NCI-H524 (cell line): ENCODE results near the gene CTNND2.
"Not testable (repeated sequence)": the region's sequence is repeated elsewhere in the genome, so short reads cannot be mapped to it uniquely, and the experiment has no call there.

Experiments used
- DNase-seq, 2 experiments: peaks; one replicate each; lab custom pipeline; 2025; lab: John Stamatoyannopoulos, UW

The CTNND2 gene

DNA sequence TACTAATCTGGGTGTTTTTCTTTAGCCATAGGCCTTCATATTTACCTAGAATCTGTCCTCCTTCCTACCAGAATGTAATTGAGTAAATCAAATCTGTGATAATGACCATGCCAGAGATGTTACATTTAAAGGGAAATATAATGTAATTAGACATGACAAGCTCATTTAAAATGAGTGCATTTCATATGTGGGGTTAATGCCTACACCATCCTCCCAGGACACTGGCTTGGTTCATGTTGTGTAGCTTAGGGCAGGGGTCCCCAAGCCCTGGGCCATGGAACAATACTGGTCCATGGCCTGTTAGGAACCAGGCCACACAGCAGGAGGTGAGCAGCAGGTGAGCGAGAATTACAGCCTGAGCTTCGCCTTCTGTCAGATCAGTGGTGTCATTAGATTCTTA, 866.3 kb downstream of the CTNND2 start:
- DNase-seq, result no peak

DNA sequence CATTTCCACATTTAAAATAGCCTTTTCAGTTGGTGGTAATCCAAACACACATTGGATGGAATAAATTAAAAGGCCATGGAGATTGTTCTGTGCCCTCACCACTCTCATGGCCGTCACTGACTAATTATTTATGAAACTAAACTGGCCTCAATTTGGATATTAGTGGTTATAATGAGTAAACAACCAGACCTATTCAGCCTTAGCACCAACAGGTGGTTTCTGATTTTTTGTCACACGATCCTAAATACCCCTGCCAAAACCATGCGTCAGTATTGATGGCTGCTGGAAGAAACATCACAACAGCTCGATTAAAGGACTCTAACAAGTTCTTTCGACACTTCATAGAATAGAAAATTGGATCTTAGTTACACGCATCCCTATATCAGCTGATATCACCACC, 867.2 kb downstream of the CTNND2 start:
- no peak for DNase-seq

DNA sequence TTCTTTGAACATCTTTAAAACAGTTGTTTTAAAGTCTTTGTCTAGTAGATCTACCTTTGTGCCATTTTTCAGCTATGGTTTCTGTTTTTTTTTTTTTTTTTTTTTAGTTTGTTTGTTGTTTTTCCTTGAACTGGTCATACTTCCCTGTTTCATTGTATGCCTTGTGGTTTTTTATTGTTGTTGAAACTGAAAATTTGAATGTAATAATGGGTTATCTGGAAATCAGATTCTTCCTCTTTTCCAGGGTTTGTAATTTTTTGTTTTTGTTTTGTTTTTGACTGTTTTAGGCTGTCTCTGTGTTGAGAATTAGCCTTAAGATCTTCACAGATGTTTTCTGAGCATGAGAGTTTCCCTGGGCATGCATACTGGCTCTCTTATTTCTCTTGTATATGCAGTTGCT, 873.6 kb downstream of the CTNND2 start:
- DNase-seq, result no peak

DNA sequence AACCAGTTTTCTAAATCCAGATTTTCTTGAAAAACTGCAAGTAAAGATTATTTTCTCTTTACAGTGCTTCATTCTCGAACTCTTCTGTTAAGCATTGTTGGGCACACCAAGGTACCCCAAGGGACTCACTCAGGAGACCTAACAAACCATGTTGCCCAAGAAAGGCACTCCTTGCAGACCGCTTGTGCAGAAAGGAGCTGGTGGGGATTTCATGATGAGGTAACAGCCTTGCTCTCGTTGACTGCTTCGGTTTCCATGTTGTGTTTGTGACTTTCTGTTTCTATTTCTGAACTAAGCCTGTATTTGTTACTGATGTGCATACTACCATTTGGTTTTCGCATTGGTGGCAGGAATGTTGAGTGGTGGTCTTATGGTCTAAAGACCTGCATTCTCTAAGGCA, 876.6 kb downstream of the CTNND2 start:
- no peak for DNase-seq

DNA sequence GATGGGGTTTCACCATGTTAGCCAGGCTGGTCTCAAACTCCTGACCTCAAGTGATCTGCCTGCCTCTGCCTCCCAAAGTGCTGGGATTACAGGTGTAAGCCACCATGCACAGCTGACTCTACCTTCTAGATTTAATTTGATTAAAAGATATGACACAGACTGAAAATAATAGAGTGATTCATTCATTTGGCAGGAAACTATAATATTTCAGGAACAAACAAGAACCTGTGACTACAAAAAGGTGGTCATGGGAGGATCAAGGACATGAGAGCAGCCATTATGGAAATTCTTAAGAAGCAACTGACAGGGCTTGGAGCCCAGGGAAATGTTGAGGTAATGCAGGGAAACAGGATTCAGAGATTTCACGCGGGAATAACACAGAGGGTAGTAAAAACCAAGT, 877.7 kb downstream of the CTNND2 start:
- no peak for DNase-seq

DNA sequence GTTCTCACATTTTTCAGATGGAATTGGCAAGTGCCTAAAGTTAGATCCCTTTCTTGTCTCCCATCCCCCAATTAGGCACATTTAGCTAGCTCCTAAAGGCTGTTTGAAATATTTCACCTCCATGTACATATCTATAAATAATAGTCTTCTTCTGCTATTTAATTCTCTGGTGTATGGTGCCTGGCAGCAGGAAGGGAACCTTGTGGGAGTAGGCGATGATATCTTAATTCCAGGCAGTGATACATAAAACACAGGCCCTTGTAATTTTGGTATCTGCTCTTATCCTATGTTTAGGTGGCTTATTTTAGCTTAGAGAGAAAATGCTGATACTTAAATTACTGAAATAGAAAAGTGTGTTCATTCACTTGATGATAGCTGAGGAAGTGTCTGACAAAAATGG, 880.3 kb downstream of the CTNND2 start:
- no peak for DNase-seq

DNA sequence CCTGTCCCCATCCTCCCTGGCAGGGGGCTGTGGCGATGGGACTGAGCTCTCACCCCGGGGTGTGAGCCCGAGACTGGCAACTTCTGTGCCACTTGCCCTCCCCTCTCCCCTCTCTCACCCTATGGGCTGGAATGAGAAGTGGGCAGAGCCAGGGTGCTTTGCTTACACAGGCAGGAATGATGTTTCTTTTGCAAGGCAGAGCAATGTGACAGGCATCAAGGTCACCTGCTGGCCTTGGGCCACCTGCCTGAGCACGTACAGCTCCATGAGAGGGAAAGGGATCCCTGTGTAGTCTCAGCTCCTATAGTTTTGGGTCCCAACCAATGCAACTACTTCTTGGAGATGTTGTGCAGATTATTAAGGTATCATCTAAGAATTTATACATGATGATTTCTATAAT, 890.5 kb downstream of the CTNND2 start:
- DNase-seq, result no peak

DNA sequence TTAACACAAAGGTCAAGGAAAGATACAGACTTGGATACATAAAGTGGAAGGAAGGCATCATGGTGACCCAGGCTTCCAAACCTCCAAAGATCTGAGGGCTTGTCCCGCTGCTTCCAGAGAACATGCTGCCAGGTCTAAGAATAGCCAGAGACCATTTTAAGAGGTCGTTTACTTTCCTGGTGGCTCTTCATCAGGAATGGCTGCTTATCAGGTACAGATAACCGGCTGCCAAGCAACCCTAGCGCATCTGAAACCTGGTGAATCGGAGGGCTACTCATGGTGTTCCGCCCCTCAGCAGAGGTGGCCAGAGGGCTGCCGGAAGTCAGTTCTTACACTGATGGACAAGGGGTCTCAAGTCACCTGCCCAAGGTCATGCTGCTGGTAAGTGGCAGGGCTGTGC, 892.0 kb downstream of the CTNND2 start:
- no peak for DNase-seq

DNA sequence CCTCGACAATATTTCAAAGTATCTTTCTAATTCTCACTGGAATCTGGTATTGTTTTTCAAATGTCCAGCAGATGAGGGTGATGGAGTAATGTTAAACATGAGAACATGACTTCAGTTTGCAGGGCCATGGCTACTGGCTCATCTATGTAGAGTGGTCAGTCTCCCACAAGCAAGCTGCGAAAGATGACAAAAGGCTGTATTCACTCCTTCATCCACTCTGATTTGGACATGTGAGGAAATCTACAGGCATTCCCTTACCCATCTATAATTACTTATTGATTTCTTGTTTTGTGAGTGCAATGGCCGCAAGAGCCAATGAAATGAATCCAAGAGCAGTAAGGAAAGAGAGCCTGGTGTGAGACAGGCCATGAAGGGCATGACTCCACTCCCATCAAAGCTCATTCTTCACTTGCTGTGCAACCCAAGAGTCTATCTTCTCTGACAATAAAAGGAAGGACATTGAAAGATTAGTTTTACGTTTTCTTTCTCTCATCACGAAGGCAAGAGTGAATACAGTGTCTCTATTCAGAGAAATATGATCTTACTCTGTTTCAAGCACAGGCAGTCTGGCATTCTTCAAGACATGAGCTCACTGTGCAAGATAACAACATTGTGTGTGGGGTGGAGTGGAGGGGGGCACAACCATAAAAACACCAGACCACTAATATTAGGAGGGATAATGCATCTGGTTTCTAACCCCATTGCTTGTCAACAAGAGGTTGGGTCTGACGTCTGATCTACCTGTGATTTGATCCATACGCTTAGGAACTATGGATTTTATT, 893.6 kb downstream of the CTNND2 start:
- DNase-seq, result no peak

- no peak for DNase-seq
Observed at GRCh38 chr5:11009576-11009975, 894.7 kb downstream of the CTNND2 start.

- DNase-seq, result no peak
Observed at GRCh38 chr5:11007269-11007870, 896.9 kb downstream of the CTNND2 start.

DNA sequence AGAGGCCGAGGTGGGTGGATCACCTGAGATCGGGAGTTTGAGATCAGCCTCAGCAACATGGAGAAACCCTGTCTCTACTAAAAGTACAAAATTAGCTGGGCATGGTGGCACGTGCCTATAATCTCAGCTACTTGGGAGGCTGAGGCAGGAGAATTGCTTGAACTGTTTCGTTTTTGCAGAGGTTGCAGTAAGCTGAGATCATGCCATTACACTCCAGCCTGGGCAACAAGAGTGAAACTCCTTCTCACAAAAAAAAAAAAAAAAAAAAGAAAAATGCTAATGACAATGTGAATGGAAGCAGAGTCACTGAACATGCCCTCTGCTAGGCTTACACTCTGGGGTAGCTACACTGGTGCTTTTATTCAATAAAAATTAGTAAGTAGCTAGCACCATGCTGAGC, 899.7 kb downstream of the CTNND2 start:
- DNase-seq, result not testable (repeated sequence)

- no peak for DNase-seq
Observed at GRCh38 chr5:11000515-11001353, 903.5 kb downstream of the CTNND2 start.

DNA sequence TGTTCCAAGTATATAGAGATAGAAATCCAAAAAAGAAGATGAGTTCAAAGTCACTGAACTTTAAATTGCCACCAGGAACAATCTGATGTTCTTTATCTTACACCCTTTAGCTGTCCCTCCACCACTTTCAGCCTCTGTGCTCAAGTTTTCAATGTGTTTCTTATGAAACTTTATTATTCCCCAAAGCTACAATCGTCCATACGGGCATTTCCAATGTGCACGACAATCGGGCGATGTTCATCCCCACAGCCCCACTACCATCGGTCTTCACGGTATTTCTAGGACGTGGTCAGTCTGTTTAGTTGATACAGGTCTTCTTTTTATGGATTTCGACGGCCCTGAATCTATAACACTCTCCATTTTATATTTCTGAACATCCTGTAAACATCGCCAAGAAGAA, 904.5 kb downstream of the CTNND2 start:
- no peak for DNase-seq

- no peak for DNase-seq
Observed at GRCh38 chr5:10995891-10996290, 908.4 kb downstream of the CTNND2 start.

GRCh38 chr5:10994091-10994986, 909.9 kb downstream of the CTNND2 start:
- no peak for DNase-seq

GRCh38 chr5:10990634-10991033, 913.6 kb downstream of the CTNND2 start:
- DNase-seq, result peak; percentile 82 to 88

GRCh38 chr5:10989577-10990263, 914.5 kb downstream of the CTNND2 start:
- no peak for DNase-seq

- DNase-seq, result no peak
Observed at GRCh38 chr5:10988622-10989021, 915.6 kb downstream of the CTNND2 start.

- peak; percentile 79 to 91 for DNase-seq
Observed at GRCh38 chr5:10987925-10988504, 916.2 kb downstream of the CTNND2 start.
